ENCODE measurements around the gene ZNF407. TPM values are rescaled to one million over a fixed set of nuclear protein-coding genes. Genes with fewer than 3 reads are reported as not detected.

Gene ZNF407, protein sequence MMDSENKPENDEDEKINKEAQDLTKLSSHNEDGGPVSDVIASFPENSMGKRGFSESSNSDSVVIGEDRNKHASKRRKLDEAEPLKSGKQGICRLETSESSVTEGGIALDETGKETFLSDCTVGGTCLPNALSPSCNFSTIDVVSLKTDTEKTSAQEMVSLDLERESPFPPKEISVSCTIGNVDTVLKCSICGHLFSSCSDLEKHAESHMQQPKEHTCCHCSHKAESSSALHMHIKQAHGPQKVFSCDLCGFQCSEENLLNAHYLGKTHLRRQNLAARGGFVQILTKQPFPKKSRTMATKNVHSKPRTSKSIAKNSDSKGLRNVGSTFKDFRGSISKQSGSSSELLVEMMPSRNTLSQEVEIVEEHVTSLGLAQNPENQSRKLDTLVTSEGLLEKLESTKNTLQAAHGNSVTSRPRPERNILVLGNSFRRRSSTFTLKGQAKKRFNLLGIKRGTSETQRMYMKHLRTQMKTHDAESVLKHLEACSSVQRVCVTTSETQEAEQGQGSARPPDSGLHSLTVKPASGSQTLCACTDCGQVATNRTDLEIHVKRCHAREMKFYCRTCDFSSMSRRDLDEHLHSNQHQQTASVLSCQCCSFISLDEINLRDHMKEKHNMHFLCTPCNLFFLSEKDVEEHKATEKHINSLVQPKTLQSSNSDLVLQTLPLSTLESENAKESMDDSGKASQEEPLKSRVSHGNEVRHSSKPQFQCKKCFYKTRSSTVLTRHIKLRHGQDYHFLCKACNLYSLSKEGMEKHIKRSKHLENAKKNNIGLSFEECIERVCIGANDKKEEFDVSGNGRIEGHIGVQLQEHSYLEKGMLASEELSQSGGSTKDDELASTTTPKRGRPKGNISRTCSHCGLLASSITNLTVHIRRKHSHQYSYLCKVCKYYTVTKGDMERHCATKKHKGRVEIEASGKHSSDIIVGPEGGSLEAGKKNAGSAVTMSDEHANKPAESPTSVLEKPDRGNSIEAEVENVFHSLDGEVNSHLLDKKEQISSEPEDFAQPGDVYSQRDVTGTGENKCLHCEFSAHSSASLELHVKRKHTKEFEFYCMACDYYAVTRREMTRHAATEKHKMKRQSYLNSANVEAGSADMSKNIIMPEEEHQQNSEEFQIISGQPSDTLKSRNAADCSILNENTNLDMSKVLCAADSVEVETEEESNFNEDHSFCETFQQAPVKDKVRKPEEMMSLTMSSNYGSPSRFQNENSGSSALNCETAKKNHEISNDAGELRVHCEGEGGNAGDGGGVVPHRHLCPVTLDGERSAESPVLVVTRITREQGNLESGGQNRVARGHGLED (N-terminal part only)
- total RNA-seq (2022; extraction: Qiagen RNA extraction), result 2.4 to 3.0 TPM (median 2.6 TPM) in 5 replicates

DNA sequence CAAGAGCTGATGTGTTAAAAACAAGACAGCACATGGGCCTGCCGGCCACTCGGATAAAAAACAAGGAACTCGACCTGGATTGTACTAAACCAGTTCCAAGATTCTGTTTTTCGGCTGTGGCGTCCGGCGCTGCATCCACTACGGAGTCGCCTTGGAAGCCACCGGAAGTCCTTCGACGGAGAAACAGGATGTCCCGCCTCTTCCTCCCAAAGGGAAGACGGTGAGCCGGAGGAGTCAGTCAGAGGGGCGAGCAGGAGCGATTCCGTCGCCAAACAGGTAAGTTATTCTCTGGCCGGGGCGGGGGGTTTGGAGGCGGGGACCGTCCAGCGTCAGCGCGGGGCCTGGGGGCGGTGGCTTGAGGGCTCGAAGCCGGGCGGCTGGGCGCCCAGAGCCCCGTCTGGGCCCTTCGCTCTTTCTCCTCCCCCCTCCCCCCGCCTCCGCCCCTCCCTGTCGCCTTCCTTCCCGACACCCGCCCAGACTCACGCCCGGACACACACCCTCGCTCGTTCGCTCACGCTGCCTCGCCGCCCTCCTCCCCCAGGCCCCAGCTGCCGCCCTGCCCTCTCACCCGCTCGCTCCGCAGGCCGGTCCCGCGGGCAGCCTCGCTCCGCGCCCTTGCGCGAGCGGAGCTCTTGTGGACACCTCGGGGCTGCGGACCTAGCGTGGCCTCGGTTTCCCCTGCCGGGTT is at the start of gene ZNF407:
Gene ZNF407, plus strand, starts transcription at position 209 of the 688 bp plus-strand sequence. CDS start 33,150 bp downstream, outside the sequence.

Other genes starting within 250 kb of the ZNF407 start
- gene DIPK1C, start 140.6 kb upstream of the ZNF407 start, total RNA-seq (2022; extraction: Qiagen RNA extraction), result not detected in 5 replicates
- 75.6 to 98.9 TPM (median 80.5 TPM) in 5 replicates for gene CNDP2, start 101.5 kb upstream of the ZNF407 start, total RNA-seq (2022; extraction: Qiagen RNA extraction)
- gene CNDP1, start 63.4 kb upstream of the ZNF407 start, total RNA-seq (2022; extraction: Qiagen RNA extraction), result 0.08 TPM in 1 of 5 replicates, not detected in the others